GM12875 (cell line): ENCODE results near the gene SLC12A2.

ENCODE experiments used
- H3K4me3 ChIP-seq: one replicate; pipeline ENCODE4 v1.5.1; 2011; ENCODE audit warnings: low read depth, low read length, control low read depth
- CTCF ChIP-seq: IDR thresholded peaks from 2 replicates; pipeline ENCODE4 v1.5.1; 2011; ENCODE audit warnings: low read depth, mild to moderate bottlenecking, control low read depth, inconsistent platforms, low read length, moderate library complexity, borderline replicate concordance; ENCODE audit not compliant: insufficient read depth

Gene SLC12A2

GRCh38 chr5:128083811-128084227 is 253 bp downstream of the SLC12A2 start:
- H3K4me3 ChIP-seq, result peak overlapping the region; percentile 96
- TF ChIP-seq CTCF, result peak; percentile 48

- no peak for TF ChIP-seq CTCF
- H3K4me3 ChIP-seq, result peak overlapping the region; percentile 96
These were observed 932 bp downstream of the SLC12A2 start for GRCh38 chr5:128084228-128085167.

GRCh38 chr5:128085413-128085812 is 1.8 kb downstream of the SLC12A2 start:
- no peak for TF ChIP-seq CTCF
- H3K4me3 ChIP-seq, result peak overlapping the region; percentile 96

- no peak overlapping the region for H3K4me3 ChIP-seq
- no peak for TF ChIP-seq CTCF
These were observed 8.0 kb downstream of the SLC12A2 start for GRCh38 chr5:128091579-128091978.

GRCh38 chr5:128092144-128092543 is 8.6 kb downstream of the SLC12A2 start:
- no peak for TF ChIP-seq CTCF
- no peak overlapping the region for H3K4me3 ChIP-seq

- no peak for TF ChIP-seq CTCF
- no peak overlapping the region for H3K4me3 ChIP-seq
These were observed 9.8 kb downstream of the SLC12A2 start for GRCh38 chr5:128093368-128093767.

- no peak overlapping the region for H3K4me3 ChIP-seq
- no peak for TF ChIP-seq CTCF
These were observed 13.7 kb downstream of the SLC12A2 start for GRCh38 chr5:128097224-128097623.
